ACC112 (cell line): ENCODE results near the gene CLEC3B.

Experiments used
- H2AFZ ChIP-seq: fragments of 200-600 bp; sonication (generic); one replicate; pipeline ENCODE4 v1.6.0; 2017; ENCODE audit warnings: antibody characterized with exemption, low read length; ENCODE audit not compliant: unreplicated experiment
- H3K27ac ChIP-seq: fragments of 200-600 bp; sonication (generic); 2 replicates; pipeline ENCODE4 v1.5.1; 2014; ENCODE audit warnings: low read depth, mild to moderate bottlenecking, antibody characterized with exemption, low read length, moderate library complexity
- H3K27me3 ChIP-seq: fragments of 200-600 bp; sonication (generic); 2 replicates; pipeline ENCODE4 v1.6.1; 2014; ENCODE audit warnings: mild to moderate bottlenecking, antibody characterized with exemption, low read length, moderate library complexity, mixed read lengths; ENCODE audit not compliant: insufficient read depth
- H3K36me3 ChIP-seq: fragments of 200-600 bp; sonication (generic); 2 replicates; pipeline ENCODE4 v1.6.1; 2016; ENCODE audit warnings: mild to moderate bottlenecking, antibody characterized with exemption, low read length, moderate library complexity, mixed read lengths; ENCODE audit not compliant: insufficient read depth
- H3K4me1 ChIP-seq: fragments of 200-600 bp; sonication (generic); one replicate; pipeline ENCODE4 v1.6.1; 2016; ENCODE audit warnings: low read length, mixed read lengths; ENCODE audit not compliant: insufficient read depth, unreplicated experiment, control insufficient read depth
- H3K4me3 ChIP-seq: fragments of 200-600 bp; sonication (generic); 2 replicates; pipeline ENCODE4 v1.5.1; 2014; ENCODE audit warnings: mild to moderate bottlenecking, low read depth, low read length
- H3K79me2 ChIP-seq: fragments of 200-600 bp; sonication (generic); one replicate; pipeline ENCODE4 v1.6.0; 2016; ENCODE audit warnings: low read length; ENCODE audit not compliant: control insufficient read depth, unreplicated experiment, insufficient read depth

CLEC3B gene

DNA sequence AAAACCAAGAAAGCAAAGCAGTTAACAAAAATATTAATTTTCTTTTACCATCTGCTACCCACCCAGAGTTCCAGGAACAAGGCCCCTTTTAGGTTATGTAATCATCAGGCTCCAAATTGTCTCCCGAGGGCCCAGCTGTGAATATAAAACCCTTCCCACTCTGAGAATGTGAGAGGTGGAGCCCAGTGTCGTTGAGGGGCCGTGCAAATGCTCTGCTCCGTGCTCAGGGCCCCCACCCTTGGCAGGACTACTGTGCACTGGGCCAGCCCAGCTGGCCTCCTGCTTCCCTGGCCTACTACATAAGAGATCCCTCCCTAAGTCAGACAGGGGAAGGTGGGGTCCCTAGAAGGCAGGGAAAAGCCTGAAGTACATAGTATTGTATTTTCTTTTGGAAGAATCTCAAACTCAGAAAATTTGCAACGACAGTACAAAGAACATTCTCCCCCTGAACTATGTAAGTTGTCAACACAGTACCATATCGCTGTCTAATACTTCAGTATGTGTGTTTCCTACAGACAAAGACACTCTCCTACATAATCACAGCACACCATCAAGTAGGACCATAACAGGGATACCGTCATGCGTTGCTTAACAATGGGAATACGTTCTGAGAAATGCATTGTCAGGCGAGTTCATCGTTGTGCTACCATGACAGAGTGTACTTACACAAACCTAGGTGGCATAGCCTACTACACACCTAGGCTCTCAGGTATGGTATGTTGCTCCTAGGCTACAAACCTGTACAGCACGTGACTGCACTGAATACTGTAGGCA is 4.4 kb upstream of the CLEC3B start:
- H3K4me3 ChIP-seq: no peak overlapping the region
- H3K27me3 ChIP-seq: no peaks in the 10 kb centered on the region
- no peak overlapping the region for H2AFZ ChIP-seq
- no peaks in the 10 kb centered on the region for H3K36me3 ChIP-seq
- no peak overlapping the region for H3K27ac ChIP-seq
- peaks cover 20% of the 10 kb centered on the region for H3K4me1 ChIP-seq
- no peaks in the 10 kb centered on the region for H3K79me2 ChIP-seq

DNA sequence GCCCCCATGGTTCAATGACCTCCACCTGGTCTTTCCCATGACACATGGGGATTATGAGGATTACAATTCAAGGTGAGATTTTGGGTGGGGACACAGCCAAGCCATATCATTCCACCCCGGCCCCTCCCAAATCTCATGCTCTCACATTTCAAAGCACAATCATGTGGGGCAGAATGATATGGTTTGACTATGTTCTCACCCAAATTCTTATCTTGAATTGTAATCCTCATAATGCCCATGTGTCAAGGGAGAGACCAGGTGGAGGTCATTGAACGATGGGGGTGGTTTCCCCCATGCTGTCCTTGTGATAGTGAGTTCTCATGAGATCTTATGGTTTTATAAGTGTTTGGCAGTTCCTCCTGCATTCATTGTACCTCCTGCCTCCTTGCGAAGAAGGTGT is 2.4 kb upstream of the CLEC3B start:
- no peak overlapping the region for H3K4me3 ChIP-seq
- no peaks in the 10 kb centered on the region for H3K36me3 ChIP-seq
- H2AFZ ChIP-seq: no peak overlapping the region
- no peaks in the 10 kb centered on the region for H3K27me3 ChIP-seq
- no peak overlapping the region for H3K27ac ChIP-seq
- peaks cover 26% of the 10 kb centered on the region for H3K4me1 ChIP-seq
- no peaks in the 10 kb centered on the region for H3K79me2 ChIP-seq

DNA sequence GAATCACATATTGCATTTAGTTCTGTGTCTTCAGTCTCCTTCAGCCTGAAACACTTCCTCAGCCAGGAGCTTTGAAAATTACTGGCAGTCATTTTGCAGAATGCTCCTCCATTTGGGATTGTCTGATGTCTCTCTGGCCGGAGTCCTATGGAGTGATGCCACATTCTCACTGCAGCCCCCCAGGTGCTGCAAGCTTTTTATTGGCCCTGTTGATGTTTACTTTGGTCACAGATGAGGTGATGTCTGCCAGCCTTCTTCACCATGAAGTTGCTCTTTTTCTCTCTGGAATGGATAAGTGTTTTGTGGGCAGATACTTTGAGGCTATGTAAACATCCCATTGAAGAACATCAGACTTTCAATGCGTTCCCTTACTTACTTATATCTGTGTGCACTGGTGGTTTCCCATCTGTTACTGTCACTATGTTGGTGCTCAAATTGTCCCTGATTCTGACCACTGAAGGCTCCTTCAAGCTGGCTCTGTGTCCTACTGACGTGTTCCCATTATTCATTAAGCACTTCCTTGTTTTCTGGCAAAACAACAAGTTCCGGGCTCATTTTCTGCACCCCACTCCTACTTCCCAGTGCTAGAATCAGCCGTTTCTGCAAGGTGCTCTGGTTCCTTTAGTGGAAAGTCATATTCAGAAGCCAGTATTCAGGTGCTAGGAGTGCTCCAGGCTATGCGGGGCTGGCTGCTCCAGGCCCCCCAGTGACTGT is 1.4 kb upstream of the CLEC3B start:
- no peaks in the 10 kb centered on the region for H3K36me3 ChIP-seq
- H3K27me3 ChIP-seq: no peaks in the 10 kb centered on the region
- no peak overlapping the region for H3K27ac ChIP-seq
- H2AFZ ChIP-seq: no peak overlapping the region
- peaks cover 26% of the 10 kb centered on the region for H3K4me1 ChIP-seq
- no peak overlapping the region for H3K4me3 ChIP-seq
- no peaks in the 10 kb centered on the region for H3K79me2 ChIP-seq

DNA sequence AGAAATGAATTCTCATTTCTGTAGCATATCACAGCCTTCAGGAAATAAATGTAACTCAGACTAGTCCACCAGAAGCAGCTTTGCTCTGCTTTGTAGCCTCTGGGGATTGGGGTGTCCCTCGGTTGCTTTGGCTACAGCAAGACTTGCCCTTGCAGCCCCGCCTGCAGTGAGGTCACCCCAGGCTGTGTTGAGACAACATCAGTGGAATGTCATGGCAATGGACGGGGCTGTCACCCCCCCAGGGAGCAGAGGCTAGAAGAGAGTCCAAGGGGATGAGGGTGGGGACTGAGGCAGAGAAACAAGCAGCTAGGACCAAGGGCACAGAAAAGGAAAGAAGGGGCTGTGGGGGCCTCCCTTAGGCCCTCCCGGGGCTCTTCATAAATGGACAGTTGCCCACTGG is 854 bp downstream of the CLEC3B start:
- Histone ChIP-seq H3K27ac (peak overlapping the region; percentile 62), H3K4me3 (peak overlapping the region; percentile 71)

DNA sequence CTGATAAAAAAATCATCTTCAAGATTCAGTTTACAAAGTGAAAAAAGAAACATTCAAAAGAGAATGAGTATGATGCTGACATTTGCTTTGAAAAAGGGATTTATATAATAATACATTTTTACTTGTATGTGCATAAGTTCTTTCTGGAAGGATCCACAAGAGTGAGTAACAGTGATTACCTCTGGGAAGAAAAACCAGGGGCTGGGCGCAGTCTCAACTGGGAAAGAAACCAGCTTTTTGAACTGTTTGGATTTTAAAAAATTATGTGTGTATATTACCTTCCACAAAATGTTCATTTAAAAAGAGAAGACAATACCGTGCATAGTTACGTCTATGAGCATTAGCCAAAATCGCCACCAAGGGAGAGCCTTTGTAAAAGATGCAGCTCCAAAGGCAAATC is 1.3 kb downstream of the CLEC3B start:
- Histone ChIP-seq H3K4me3 (peak overlapping the region; percentile 71), H2AFZ (no peak overlapping the region), H3K36me3 (no peaks in the 10 kb centered on the region), H3K4me1 (peaks cover 26% of the 10 kb centered on the region), H3K27ac (peak overlapping the region; percentile 40), H3K79me2 (no peaks in the 10 kb centered on the region), H3K27me3 (no peaks in the 10 kb centered on the region)

More for the DNA sequence above, 854 bp downstream of the CLEC3B start:
- Histone ChIP-seq H2AFZ (no peak overlapping the region), H3K36me3 (no peaks in the 10 kb centered on the region), H3K4me1 (peaks cover 26% of the 10 kb centered on the region), H3K79me2 (no peaks in the 10 kb centered on the region), H3K27me3 (no peaks in the 10 kb centered on the region)

DNA sequence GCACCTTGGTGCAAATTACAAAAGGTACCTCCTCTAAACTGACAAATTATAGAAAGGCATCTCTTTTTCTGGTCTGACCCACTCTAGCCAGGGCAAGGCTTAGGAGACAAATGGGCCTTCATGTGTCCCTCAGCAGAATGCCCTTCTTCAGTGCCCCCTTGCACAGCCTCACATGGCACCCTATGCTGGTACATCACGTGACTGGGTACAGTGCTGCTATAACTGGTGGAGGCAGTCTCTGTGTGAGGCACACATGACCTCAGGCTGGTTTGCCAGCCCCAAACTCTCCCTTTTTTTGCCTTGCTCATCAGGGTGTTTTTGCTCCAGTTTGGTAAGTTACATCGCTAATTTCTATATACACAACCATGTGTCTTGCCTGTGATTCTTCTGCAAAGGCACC is 3.1 kb downstream of the CLEC3B start:
- no peak overlapping the region for H3K4me3 ChIP-seq
- no peak overlapping the region for H3K27ac ChIP-seq
- H3K4me1 ChIP-seq: peaks cover 28% of the 10 kb centered on the region
- H3K27me3 ChIP-seq: no peaks in the 10 kb centered on the region
- H3K36me3 ChIP-seq: no peaks in the 10 kb centered on the region
- no peak overlapping the region for H2AFZ ChIP-seq
- H3K79me2 ChIP-seq: no peaks in the 10 kb centered on the region

DNA sequence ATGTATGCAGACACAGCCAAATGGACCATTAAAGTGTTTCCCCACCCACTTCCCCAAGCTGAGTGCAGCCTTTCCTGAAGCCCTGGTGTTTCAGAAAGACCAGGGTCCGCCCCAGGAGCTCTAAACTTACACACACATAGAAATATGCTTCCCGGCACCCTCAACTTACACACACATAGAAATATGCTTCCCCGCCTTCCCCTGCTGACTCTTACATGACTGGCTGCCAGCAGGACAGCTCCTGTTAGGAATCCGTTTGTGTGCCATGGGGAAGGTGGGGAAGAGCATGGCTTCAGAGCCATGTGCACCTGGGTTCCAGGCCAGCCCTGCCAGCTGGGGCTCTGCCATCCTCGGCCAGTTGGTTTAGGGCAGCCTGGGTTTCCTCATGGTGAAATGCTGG is 3.6 kb downstream of the CLEC3B start:
- Histone ChIP-seq H3K27me3 (no peaks in the 10 kb centered on the region), H3K4me3 (no peak overlapping the region), H3K36me3 (no peaks in the 10 kb centered on the region), H3K79me2 (no peaks in the 10 kb centered on the region), H3K27ac (no peak overlapping the region), H3K4me1 (peaks cover 32% of the 10 kb centered on the region), H2AFZ (no peak overlapping the region)

DNA sequence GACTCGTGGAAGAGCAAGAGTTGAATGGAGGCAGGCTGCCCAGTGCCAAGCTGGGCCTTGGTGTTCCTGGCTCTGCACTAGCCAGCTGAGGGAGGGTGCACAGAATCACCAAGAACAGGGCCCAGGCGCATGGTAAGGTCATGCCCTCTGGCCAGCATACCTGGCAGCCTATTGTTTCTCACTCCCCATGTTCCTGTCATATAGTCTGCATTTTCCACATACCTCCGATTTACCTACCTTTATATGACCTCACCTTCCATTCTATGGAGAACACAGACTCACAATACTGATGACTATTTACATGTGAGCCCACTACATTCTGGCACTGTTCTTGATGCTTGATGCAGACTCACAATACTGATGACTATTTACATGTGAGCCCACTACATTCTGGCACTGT is 5.4 kb downstream of the CLEC3B start:
- no peaks in the 10 kb centered on the region for H3K27me3 ChIP-seq
- H3K4me3 ChIP-seq: no peak overlapping the region
- H3K4me1 ChIP-seq: peaks cover 19% of the 10 kb centered on the region
- no peak overlapping the region for H2AFZ ChIP-seq
- H3K27ac ChIP-seq: no peak overlapping the region
- no peaks in the 10 kb centered on the region for H3K79me2 ChIP-seq
- no peaks in the 10 kb centered on the region for H3K36me3 ChIP-seq

DNA sequence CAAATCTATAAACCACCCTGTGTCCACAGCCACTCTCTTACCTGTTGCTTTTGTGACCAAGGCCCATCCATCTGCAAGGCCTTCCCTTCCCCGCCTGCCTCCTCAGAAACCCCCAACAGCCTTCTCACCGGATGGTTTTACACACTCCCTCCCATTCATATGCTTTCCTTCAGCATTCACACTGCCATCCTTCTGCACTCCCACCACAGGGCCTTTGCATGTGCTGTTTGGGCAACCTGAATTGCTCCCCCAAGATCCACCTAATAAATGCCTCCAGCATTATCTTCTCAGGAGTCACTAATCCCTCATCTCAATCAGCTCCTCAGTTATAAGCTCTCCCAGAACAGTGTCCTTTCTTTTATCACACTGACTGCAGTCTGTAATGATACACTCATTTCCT is 6.0 kb downstream of the CLEC3B start:
- Histone ChIP-seq H3K79me2 (no peaks in the 10 kb centered on the region), H3K27me3 (no peaks in the 10 kb centered on the region), H2AFZ (no peak overlapping the region), H3K4me1 (peaks cover 14% of the 10 kb centered on the region), H3K4me3 (no peak overlapping the region), H3K36me3 (no peaks in the 10 kb centered on the region), H3K27ac (no peak overlapping the region)

DNA sequence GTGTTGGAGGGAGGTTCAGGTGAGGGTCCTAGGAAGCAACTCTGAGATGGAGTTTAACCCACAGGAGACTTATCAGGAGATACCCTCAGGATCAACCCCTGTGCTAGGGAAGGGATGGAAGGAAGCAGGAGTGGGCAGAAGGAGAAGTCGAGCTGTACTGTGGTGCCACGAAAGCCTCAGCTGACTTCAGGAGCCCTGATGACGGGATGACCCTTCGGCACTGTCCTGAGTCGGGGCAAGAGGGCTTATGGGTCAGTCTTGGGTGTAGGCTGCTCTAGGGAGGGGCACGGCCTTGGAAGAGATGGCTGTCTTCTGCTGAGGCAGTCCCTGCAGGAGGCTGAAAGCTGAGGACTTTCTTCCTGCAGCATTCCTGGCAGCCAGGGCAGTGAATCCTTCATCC is 7.7 kb downstream of the CLEC3B start:
- no peak overlapping the region for H2AFZ ChIP-seq
- no peaks in the 10 kb centered on the region for H3K79me2 ChIP-seq
- peaks cover 12% of the 10 kb centered on the region for H3K4me1 ChIP-seq
- H3K4me3 ChIP-seq: no peak overlapping the region
- no peaks in the 10 kb centered on the region for H3K36me3 ChIP-seq
- H3K27me3 ChIP-seq: no peaks in the 10 kb centered on the region
- no peak overlapping the region for H3K27ac ChIP-seq
